Stimulated activated effector memory CD8-positive, alpha-beta T cell treated with anti-CD3 and anti-CD28 coated beads, Interleukin-12 subunit alpha, Interleukin-12 subunit beta, amount 100 ng/mL, for 72 hours (primary cell): ENCODE data around the gene MYH7.

ENCODE experiments used
- ATAC-seq: fragments of 150-1000 bp; cut with Tn5 transposase; 2 replicates; pipeline ENCODE4 v1.10.0; 2021
- DNase-seq, 2 donors: peaks; one replicate each; pipeline ENCODE4 v3.0.0; 2021 to 2022; ENCODE audit warnings: low spot score in 2 of 2
- H3K27ac Mint-ChIP-seq: one replicate; pipeline ENCODE4 v1.8.0; 2022; ENCODE audit warnings: mild to moderate bottlenecking, mixed read lengths
- H3K36me3 Mint-ChIP-seq: one replicate; pipeline ENCODE4 v1.8.0; 2022; ENCODE audit warnings: mild to moderate bottlenecking, mixed read lengths
- H3K4me1 Mint-ChIP-seq: one replicate; pipeline ENCODE4 v1.8.0; 2022; ENCODE audit warnings: mixed read lengths
- H3K4me3 Mint-ChIP-seq: one replicate; pipeline ENCODE4 v1.8.0; 2022; ENCODE audit warnings: mild to moderate bottlenecking, mixed read lengths
- H3K9me3 Mint-ChIP-seq: one replicate; pipeline ENCODE4 v1.8.0; 2022; ENCODE audit warnings: mixed read lengths

MYH7 gene

GRCh38 chr14:23439107-23439835 lies 3.8 kb upstream of the MYH7 start:
- H3K36me3 Mint-ChIP-seq, result no peaks in the 10 kb centered on the region
- no peak for ATAC-seq
- no peak overlapping the region for H3K27ac Mint-ChIP-seq
- DNase-seq, result no peak
- H3K9me3 Mint-ChIP-seq, result no peaks in the 10 kb centered on the region
- H3K4me1 Mint-ChIP-seq, result peaks cover 6% of the 10 kb centered on the region
- no peak overlapping the region for H3K4me3 Mint-ChIP-seq

- DNase-seq, result no peak
- Mint-ChIP-seq H3K4me1 (peaks cover 6% of the 10 kb centered on the region), H3K36me3 (no peaks in the 10 kb centered on the region), H3K27ac (no peak overlapping the region), H3K9me3 (no peaks in the 10 kb centered on the region), H3K4me3 (no peak overlapping the region)
- no peak for ATAC-seq
These were observed 2.9 kb upstream of the MYH7 start for GRCh38 chr14:23438101-23438971.

- Mint-ChIP-seq H3K4me1 (peaks cover 6% of the 10 kb centered on the region), H3K4me3 (no peak overlapping the region), H3K27ac (no peak overlapping the region), H3K36me3 (no peaks in the 10 kb centered on the region), H3K9me3 (no peaks in the 10 kb centered on the region)
- ATAC-seq (no peak), DNase-seq (no peak)
These were observed 2.0 kb upstream of the MYH7 start for GRCh38 chr14:23437133-23438100.

- DNase-seq (no peak), ATAC-seq (no peak)
- no peak overlapping the region for H3K4me3 Mint-ChIP-seq
- no peak overlapping the region for H3K27ac Mint-ChIP-seq
- no peaks in the 10 kb centered on the region for H3K9me3 Mint-ChIP-seq
- H3K36me3 Mint-ChIP-seq, result no peaks in the 10 kb centered on the region
- H3K4me1 Mint-ChIP-seq, result peaks cover 6% of the 10 kb centered on the region
These were observed 1.1 kb upstream of the MYH7 start for GRCh38 chr14:23436327-23437132.

GRCh38 chr14:23434488-23435222 lies 805 bp downstream of the MYH7 start:
- ATAC-seq (no peak), DNase-seq (no peak)
- no peak overlapping the region for H3K27ac Mint-ChIP-seq
- no peaks in the 10 kb centered on the region for H3K36me3 Mint-ChIP-seq
- H3K4me1 Mint-ChIP-seq, result no peaks in the 10 kb centered on the region
- no peak overlapping the region for H3K4me3 Mint-ChIP-seq
- no peaks in the 10 kb centered on the region for H3K9me3 Mint-ChIP-seq

GRCh38 chr14:23433457-23433856 lies 2.0 kb downstream of the MYH7 start:
- ATAC-seq, result no peak
- Mint-ChIP-seq H3K4me3 (no peak overlapping the region), H3K36me3 (no peaks in the 10 kb centered on the region), H3K4me1 (no peaks in the 10 kb centered on the region), H3K27ac (no peak overlapping the region), H3K9me3 (no peaks in the 10 kb centered on the region)
- DNase-seq, result no peak

- Mint-ChIP-seq H3K4me3 (no peak overlapping the region), H3K9me3 (no peaks in the 10 kb centered on the region), H3K36me3 (no peaks in the 10 kb centered on the region), H3K4me1 (no peaks in the 10 kb centered on the region), H3K27ac (no peak overlapping the region)
- no peak for DNase-seq
- no peak for ATAC-seq
These were observed 2.5 kb downstream of the MYH7 start for GRCh38 chr14:23432946-23433345.

GRCh38 chr14:23432102-23432925 lies 3.1 kb downstream of the MYH7 start:
- ATAC-seq (no peak), DNase-seq (no peak)
- Mint-ChIP-seq H3K36me3 (no peaks in the 10 kb centered on the region), H3K4me3 (no peak overlapping the region), H3K9me3 (no peaks in the 10 kb centered on the region), H3K4me1 (no peaks in the 10 kb centered on the region), H3K27ac (no peak overlapping the region)

GRCh38 chr14:23431486-23431885 lies 4.0 kb downstream of the MYH7 start:
- DNase-seq (no peak), ATAC-seq (no peak)
- Mint-ChIP-seq H3K9me3 (no peaks in the 10 kb centered on the region), H3K4me1 (no peaks in the 10 kb centered on the region), H3K36me3 (no peaks in the 10 kb centered on the region), H3K27ac (no peak overlapping the region), H3K4me3 (no peak overlapping the region)

GRCh38 chr14:23430723-23431085 lies 4.8 kb downstream of the MYH7 start:
- Mint-ChIP-seq H3K36me3 (no peaks in the 10 kb centered on the region), H3K4me1 (no peaks in the 10 kb centered on the region), H3K9me3 (no peaks in the 10 kb centered on the region), H3K27ac (peak overlapping the region; percentile 1), H3K4me3 (no peak overlapping the region)
- no peak for ATAC-seq
- DNase-seq, result no peak

GRCh38 chr14:23430016-23430722 lies 5.3 kb downstream of the MYH7 start:
- H3K4me3 Mint-ChIP-seq, result no peak overlapping the region
- no peak for ATAC-seq
- no peaks in the 10 kb centered on the region for H3K4me1 Mint-ChIP-seq
- H3K27ac Mint-ChIP-seq, result no peak overlapping the region
- H3K36me3 Mint-ChIP-seq, result no peaks in the 10 kb centered on the region
- DNase-seq, result no peak
- no peaks in the 10 kb centered on the region for H3K9me3 Mint-ChIP-seq

- Mint-ChIP-seq H3K36me3 (no peaks in the 10 kb centered on the region), H3K9me3 (no peaks in the 10 kb centered on the region), H3K4me1 (no peaks in the 10 kb centered on the region), H3K4me3 (no peak overlapping the region), H3K27ac (no peak overlapping the region)
- ATAC-seq, result no peak
- DNase-seq, result no peak
These were observed 6.6 kb downstream of the MYH7 start for GRCh38 chr14:23428686-23429495.
